HG02759 (cell line): Measurements from ENCODE around the gene AGK.
A peak's percentile ranks its signal among the peaks of the same experiment; 100 is the strongest.

ENCODE experiments used
- ATAC-seq: cut with Tn5 transposase; IDR thresholded peaks from one replicate; pipeline ENCODE4 v1.9.1; 2021; ENCODE audit warnings: mild to moderate bottlenecking, moderate library complexity; ENCODE audit not compliant: unreplicated experiment

The AGK gene

DNA sequence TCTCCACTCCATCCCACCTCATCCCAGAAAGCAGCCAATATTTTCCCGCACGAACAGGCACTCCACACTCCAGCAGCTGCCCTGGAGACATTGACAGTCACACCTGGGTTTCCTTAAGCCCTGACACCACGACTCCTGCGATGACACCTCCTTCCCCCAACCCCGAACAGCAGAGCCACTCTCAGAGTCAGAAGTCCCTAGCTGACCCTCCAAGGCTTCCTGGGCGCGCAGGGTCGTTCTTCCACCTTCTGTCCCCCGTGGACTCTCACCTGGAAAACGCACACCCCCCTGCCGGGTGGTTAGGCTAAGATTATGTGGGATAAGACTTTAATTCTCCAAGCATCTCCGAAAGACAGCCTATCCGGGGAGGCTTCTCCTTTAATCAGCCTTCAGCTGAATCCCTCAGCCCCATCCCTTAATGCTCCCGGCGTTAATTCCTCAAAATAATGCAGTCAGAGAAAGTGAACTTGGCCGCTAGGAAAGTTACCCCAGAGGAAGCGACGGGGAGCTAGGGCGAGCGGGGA lies 149.7 kb downstream of the AGK start:
- ATAC-seq, result no peak

DNA sequence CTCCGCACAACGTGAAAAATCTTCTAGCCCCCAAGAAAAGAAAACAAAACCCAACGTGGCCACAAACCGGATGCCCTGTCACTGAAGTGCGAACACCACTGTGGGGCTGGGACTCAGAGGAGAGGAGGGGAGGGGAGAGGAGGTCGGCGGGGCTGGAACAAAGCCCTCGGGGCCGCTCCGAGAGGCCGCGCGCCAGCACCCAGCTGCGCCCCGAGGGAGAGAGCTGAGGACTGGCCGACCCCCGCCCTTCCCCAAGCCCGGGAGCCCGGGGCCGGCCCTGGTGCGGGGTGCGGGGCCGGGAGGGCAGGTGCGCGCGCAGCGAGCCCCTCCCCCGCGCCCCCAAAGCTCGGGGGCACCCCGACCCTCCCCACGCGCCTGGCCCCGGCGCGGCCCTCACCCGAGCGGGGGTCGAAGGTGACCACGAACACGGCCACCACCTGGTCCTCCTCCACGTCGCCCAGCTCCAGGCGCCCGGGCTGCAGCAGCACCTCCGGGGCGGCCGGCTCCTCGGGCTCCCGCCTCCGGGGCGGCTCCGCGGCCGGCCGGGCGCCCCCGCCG lies 150.4 kb downstream of the AGK start:
- ATAC-seq, result peak; percentile 74

DNA sequence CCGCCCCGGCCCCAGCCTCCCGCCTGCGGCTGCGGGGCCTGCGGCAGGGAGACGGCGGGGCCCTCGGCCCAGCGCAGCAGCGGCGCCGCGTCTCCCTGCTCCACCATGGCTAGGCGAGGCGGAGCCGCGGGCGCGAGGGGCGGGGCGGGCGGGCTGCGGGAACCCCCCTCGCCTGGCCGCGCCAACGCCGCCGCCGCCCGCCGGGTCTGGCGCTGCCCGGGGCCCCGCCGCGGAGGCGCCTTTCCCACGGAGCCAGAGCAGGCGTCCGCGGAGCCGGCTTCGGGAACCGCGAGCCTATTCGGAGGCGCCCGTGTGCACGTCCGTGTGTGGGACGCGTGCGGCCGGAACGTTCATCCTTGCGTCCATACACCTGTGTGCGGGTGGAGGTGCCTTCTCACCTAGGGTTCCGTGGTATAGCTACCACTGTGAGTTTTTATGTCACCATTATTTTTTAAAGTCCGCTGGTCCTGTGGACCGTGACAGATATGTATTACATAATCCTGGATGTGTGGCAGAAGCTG lies 150.9 kb downstream of the AGK start, which contains the start of gene DENND11:
Gene DENND11 (minus strand): TSS at position 120 of the 521 bp plus-strand sequence. CDS start 13 bp downstream, at position 107.
- ATAC-seq, result peak; percentile 85

DNA sequence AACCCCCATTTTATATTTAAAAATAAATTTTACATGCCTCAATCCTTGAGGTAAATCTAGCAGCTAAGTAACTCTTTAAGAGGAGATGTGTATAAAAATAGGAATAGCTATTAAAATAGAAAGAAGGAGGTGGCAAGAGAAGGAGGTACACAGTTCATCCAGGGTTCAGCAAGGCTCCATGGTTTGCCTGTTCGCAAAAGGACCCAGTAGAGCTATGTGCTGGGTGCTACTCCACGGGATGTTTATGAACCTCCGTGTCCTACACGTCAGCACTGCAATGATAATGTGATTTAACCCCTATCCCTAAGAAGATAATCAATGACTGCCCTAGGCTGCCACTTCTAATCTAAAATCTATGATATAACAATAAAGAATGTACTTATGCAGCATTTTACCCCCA lies 151.7 kb downstream of the AGK start:
- ATAC-seq, result no peak

DNA sequence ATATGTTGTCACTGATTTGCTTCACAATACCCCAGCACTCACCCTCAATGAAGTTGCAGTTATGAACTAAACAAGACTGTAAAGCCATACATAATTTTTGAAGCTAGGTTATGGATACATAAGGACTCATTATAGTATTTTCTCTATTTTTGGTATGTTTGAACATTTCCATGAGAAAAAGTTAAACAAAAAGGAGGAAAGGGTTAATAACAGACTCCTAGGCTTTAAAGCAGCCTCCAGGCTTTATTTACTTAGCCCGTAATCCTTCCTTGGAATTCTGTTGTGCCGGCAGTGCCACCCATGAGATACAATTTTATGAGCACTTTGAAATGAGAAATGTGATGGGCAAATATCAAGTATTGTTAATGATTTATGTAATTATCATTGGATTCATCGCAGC lies 152.9 kb downstream of the AGK start:
- no peak for ATAC-seq

DNA sequence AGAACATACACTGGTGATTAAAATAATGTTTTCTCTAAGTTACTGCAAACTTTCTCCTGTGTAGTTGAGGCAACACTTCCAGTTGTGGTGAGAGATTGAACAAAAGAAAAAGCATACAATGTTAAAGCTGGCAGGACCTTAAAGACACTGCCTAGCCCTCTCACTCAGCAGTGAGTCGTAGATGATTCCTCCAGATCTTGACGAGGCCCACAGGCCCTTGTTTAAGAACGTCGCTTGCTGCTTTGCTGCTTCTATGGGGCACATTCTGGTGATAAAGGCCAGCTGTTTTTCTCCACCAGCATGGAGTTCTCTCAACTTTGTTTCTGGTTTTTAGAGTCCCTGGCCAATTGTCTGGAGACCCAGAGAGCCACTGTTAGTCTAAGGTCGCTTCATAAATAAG lies 153.5 kb downstream of the AGK start:
- no peak for ATAC-seq
